Measurements from ENCODE around the gene PITRM1. TPM values are rescaled to one million over a fixed set of nuclear protein-coding genes. Genes with fewer than 3 reads are reported as not detected.

Gene PITRM1
- total RNA-seq, 4 donors from 2014 or later: 67.6 to 107 (median 74.0) TPM

DNA sequence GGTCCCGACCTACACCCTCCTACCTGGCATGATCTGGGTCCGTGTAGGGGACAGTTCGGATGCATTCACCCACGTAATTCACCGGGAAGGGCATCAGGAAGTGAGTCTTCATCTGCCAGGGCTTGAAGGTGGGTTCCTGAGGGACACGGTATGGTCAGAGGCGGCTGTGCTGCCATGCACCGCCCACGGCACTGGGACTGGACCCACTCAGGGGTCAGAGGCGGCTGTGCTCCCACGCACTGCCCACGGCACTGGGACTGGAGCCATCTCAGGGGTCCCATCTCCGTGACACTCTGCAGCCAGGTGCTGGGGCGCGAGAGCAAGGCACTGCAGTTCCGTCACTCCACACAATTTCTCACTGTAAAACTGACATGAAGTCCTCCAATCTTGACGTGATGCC is 29.2 kb downstream of the PITRM1 start:
- no peak for TF ChIP-seq CTCF (IDR thresholded peaks at IDR 0.05)
- DNase-seq (ENCODE audit: low spot score) (no peak), ATAC-seq (ENCODE audit: low FRiP score) (no peak)

- ATAC-seq (ENCODE audit: low FRiP score): no peak
- no peak for TF ChIP-seq CTCF (IDR thresholded peaks at IDR 0.05)
- no peak for DNase-seq (ENCODE audit: low spot score)
These were observed 30.3 kb downstream of the PITRM1 start for GRCh38 chr10:3142146-3142875.

GRCh38 chr10:3141351-3142005 is 31.1 kb downstream of the PITRM1 start:
- ATAC-seq (ENCODE audit: low FRiP score) (no peak), DNase-seq (ENCODE audit: low spot score) (no peak)
- TF ChIP-seq CTCF (IDR thresholded peaks at IDR 0.05): no peak

- DNase-seq (ENCODE audit: low spot score): no peak
- ATAC-seq (ENCODE audit: low FRiP score): no peak
- TF ChIP-seq CTCF (IDR thresholded peaks at IDR 0.05): no peak
These were observed 32.3 kb downstream of the PITRM1 start for GRCh38 chr10:3140280-3140679.

DNA sequence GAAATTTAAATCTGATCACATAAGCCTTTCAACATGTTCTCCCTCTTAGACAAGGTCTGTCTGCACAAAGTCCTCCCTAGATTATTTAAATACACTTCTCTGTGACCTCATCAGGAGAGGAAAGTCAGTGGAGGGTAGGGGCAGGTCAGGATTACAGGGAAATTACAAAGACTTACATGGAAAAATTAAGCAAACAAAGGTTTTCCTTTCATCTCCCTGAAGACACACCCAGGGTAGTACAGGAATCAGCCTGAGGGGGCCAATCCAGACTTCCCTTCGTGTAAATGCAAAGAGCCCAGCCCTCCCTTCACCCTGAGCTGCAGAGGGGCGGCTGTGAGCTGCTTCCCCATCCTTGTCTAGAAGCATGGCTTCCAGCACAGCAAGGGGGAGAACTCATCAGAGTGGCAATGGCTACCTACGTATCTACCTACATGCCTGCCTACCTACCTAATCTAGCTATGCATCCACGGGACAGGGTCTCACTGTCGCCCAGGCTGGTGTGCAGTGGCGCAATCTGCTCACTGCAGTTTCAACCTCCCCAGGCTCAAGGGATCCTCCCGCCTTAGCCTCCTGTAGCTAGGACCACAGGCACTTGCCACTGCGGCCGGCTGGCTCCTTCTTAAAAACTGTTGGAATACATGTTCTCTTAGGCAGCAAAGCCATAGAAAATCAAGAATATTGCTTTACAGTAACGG is 33.2 kb downstream of the PITRM1 start:
- TF ChIP-seq CTCF (IDR thresholded peaks at IDR 0.05): no peak
- ATAC-seq (ENCODE audit: low FRiP score) (no peak), DNase-seq (ENCODE audit: low spot score) (no peak)

DNA sequence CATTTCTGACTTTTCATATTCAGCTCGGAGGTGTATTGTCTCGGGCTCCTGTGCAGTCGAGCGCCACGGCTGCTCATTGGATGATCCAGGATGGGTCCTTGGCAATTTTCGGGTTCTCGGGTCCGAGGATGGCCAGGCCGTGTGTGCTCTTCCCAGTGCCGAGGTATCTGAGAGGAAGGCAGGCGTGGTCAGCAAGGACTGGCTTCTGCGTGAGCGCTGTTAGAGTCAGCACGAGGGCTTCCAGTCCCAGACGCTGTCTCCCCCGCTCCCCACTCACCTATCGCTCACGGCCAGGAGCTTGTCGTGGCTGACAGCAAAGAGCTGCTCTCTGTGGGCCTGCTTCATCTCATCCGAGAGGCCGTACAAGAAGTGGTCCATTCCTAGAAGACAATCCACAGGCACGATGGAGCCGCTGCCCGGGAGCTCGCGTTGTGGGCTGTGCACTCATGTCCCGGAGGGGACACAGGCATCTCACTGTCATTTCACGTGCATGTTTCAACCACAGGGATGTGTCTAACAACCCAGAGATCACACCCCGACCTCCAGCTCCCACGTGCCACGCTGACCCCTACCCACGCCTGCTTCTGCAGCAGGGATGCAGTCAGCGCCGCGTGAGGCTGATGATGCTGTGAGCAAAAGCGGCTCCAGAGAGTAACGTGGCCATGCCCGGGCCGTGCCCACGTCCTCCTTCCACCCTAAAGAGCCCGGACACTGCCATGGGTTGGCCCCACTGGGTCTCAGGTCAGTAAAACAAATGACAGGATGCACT is 34.4 kb downstream of the PITRM1 start:
- DNase-seq (ENCODE audit: low spot score) (no peak), ATAC-seq (ENCODE audit: low FRiP score) (no peak)
- TF ChIP-seq CTCF (IDR thresholded peaks at IDR 0.05): no peak

Data from omental fat pad (tissue), 4 donors.